ENCODE results near the gene CLTCL1. TPM values are rescaled to one million over a fixed set of nuclear protein-coding genes. Genes with fewer than 3 reads are reported as not detected.
A peak's percentile ranks its signal among the peaks of the same experiment; 100 is the strongest.

Gene CLTCL1
- total RNA-seq, 1 donor from 2014 or later: 28.2 TPM

- no peak for TF ChIP-seq CTCF (IDR thresholded peaks at IDR 0.05; ENCODE audit: insufficient read depth, low read length, poor library complexity, severe bottlenecking)
- H3K36me3 ChIP-seq (ENCODE audit: control insufficient read depth, insufficient read depth, low read length): peaks cover 3% of the 10 kb centered on the region
- H3K27me3 ChIP-seq (ENCODE audit: control insufficient read depth, insufficient read depth, low read length): no peaks in the 10 kb centered on the region
- DNase-seq (ENCODE audit: low read depth): no peak
- no peak overlapping the region for H3K4me3 ChIP-seq (ENCODE audit: low read depth, low read length)
Observed at GRCh38 chr22:19175602-19176174, 115.8 kb downstream of the CLTCL1 start.

GRCh38 chr22:19175026-19175601 lies 116.4 kb downstream of the CLTCL1 start:
- TF ChIP-seq CTCF (IDR thresholded peaks at IDR 0.05; ENCODE audit: insufficient read depth, low read length, poor library complexity, severe bottlenecking): no peak
- no peak for DNase-seq (ENCODE audit: low read depth)
- Histone ChIP-seq H3K36me3 (ENCODE audit: control insufficient read depth, insufficient read depth, low read length) (peaks cover 3% of the 10 kb centered on the region), H3K27me3 (ENCODE audit: control insufficient read depth, insufficient read depth, low read length) (peaks cover 4% of the 10 kb centered on the region), H3K4me3 (ENCODE audit: low read depth, low read length) (no peak overlapping the region)

- no peak for TF ChIP-seq CTCF (IDR thresholded peaks at IDR 0.05; ENCODE audit: insufficient read depth, low read length, poor library complexity, severe bottlenecking)
- Histone ChIP-seq H3K36me3 (ENCODE audit: control insufficient read depth, insufficient read depth, low read length) (peaks cover 3% of the 10 kb centered on the region), H3K4me3 (ENCODE audit: low read depth, low read length) (no peak overlapping the region), H3K27me3 (ENCODE audit: control insufficient read depth, insufficient read depth, low read length) (peaks cover 11% of the 10 kb centered on the region)
- no peak for DNase-seq (ENCODE audit: low read depth)
Observed at GRCh38 chr22:19174106-19175025, 117.2 kb downstream of the CLTCL1 start.

GRCh38 chr22:19173047-19174035 lies 118.2 kb downstream of the CLTCL1 start:
- DNase-seq (ENCODE audit: low read depth): no peak
- Histone ChIP-seq H3K27me3 (ENCODE audit: control insufficient read depth, insufficient read depth, low read length) (peaks cover 22% of the 10 kb centered on the region), H3K4me3 (ENCODE audit: low read depth, low read length) (no peak overlapping the region), H3K36me3 (ENCODE audit: control insufficient read depth, insufficient read depth, low read length) (peaks cover 3% of the 10 kb centered on the region)
- no peak for TF ChIP-seq CTCF (IDR thresholded peaks at IDR 0.05; ENCODE audit: insufficient read depth, low read length, poor library complexity, severe bottlenecking)

- TF ChIP-seq CTCF (IDR thresholded peaks at IDR 0.05; ENCODE audit: insufficient read depth, low read length, poor library complexity, severe bottlenecking): no peak
- peak overlapping the region; percentile 89 for H3K4me3 ChIP-seq (ENCODE audit: low read depth, low read length)
- H3K36me3 ChIP-seq (ENCODE audit: control insufficient read depth, insufficient read depth, low read length): peaks cover 3% of the 10 kb centered on the region
- peaks cover 29% of the 10 kb centered on the region for H3K27me3 ChIP-seq (ENCODE audit: control insufficient read depth, insufficient read depth, low read length)
- DNase-seq (ENCODE audit: low read depth): no peak
Observed at GRCh38 chr22:19172213-19173046, 119.1 kb downstream of the CLTCL1 start.
